Prostate gland (tissue), 2 donors: ENCODE results near the gene ACSF3. TPM values are rescaled to one million over a fixed set of nuclear protein-coding genes. Genes with fewer than 3 reads are reported as not detected.
"Not testable (repeated sequence)": the region's sequence is repeated elsewhere in the genome, so short reads cannot be mapped to it uniquely, and the experiment has no call there.

Experiments
- DNase-seq: peaks from one replicate; pipeline ENCODE4 v3.0.0-alpha.2; 2019; ENCODE audit warnings: low spot score
- H3K27ac ChIP-seq, 2 donors: fragments of 200-600 bp; sonication (generic); 2 replicates each; pipeline ENCODE4 v1.5.1; 2017 to 2019
- H3K27me3 ChIP-seq: fragments of 200-600 bp; sonication (generic); replicated peaks from 2 replicates; pipeline ENCODE4 v1.5.1; 2019; ENCODE audit not compliant: insufficient read depth
- H3K36me3 ChIP-seq, 2 donors: fragments of 200-600 bp; sonication (generic); 1 replicate in 1 of 2; 2 replicates in 1 of 2; pipeline versions ENCODE4 v1.5.1 to v1.8.1; 2017 to 2019
- H3K4me1 ChIP-seq: fragments of 200-600 bp; sonication (generic); replicated peaks from 2 replicates; pipeline ENCODE4 v1.5.1; 2019
- H3K4me3 ChIP-seq, 2 donors: fragments of 200-600 bp; sonication (generic); 2 replicates each; pipeline ENCODE4 v1.5.1; 2017 to 2019
- H3K9me3 ChIP-seq: fragments of 200-600 bp; sonication (generic); 2 replicates; pipeline ENCODE4 v1.5.1; 2017
- CTCF ChIP-seq, 4 experiments: fragments of 200-600 bp in 2 of 4; fragments of 450-650 bp in 2 of 4; sonication (generic) in 2 of 4; IDR thresholded peaks; 1 replicate in 3 of 4; 2 replicates in 1 of 4; pipeline ENCODE4 v1.5.1; 2016 to 2019; ENCODE audit warnings: antibody characterized with exemption in 4 of 4, mild to moderate bottlenecking in 2 of 4, moderate library complexity in 2 of 4
- POLR2A ChIP-seq: fragments of 450-650 bp; IDR thresholded peaks from one replicate; pipeline ENCODE4 v1.6.1; 2016; ENCODE audit warnings: antibody characterized with exemption, mild to moderate bottlenecking
- POLR2AphosphoS5 ChIP-seq: sonication (generic); formaldehyde crosslinking; IDR thresholded peaks from one replicate; pipeline ENCODE4 v1.6.1; 2017; ENCODE audit warnings: antibody characterized with exemption
- WGBS: methylation state at CpG from one replicate; pipeline ENCODE4 v1.1.5; 2018; 5-methylcytosine and 5-hydroxymethylcytosine counted together
- intact Hi-C: fragments of 100-400 bp; cut with DNase I; formaldehyde crosslinking; loops from one replicate; pipeline ENCODE4 v1.14.2; 2022
- total RNA-seq, 2 donors: library from RNA; depleted of rRNA; stranded (reverse); fragments of >200 nt; gene quantifications; one replicate each; pipeline ENCODE4 v1.1.0, GENCODE V29; 2016

The ACSF3 gene
- total RNA-seq, 2 donors from 2014 or later = 42.1 to 80.5 TPM

GRCh38 chr16:89184933-89185794, 91.5 kb downstream of the ACSF3 start:
- no peak for TF ChIP-seq POLR2A
- H3K4me1 ChIP-seq = no peaks in the 10 kb centered on the region
- intact Hi-C loops = no loop called here
- no peak overlapping the region for H3K27ac ChIP-seq
- no peaks in the 10 kb centered on the region for H3K9me3 ChIP-seq
- H3K27me3 ChIP-seq = no peaks in the 10 kb centered on the region
- DNase-seq = no peak
- H3K36me3 ChIP-seq = no peaks in the 10 kb centered on the region
- 67% methylated on average over 47 of the region's 48 CpGs for WGBS
- no peak overlapping the region for H3K4me3 ChIP-seq

GRCh38 chr16:89185887-89186592, 92.4 kb downstream of the ACSF3 start:
- H3K9me3 ChIP-seq, H3K4me3 ChIP-seq, H3K4me1 ChIP-seq, H3K36me3 ChIP-seq, H3K27ac ChIP-seq, H3K27me3 ChIP-seq, DNase-seq, intact Hi-C loops: not testable (repeated sequence)
- WGBS = 94% methylated on average over 30 of the region's 30 CpGs

- H3K4me3 ChIP-seq, H3K9me3 ChIP-seq, intact Hi-C loops, H3K36me3 ChIP-seq, H3K4me1 ChIP-seq, DNase-seq, H3K27me3 ChIP-seq, H3K27ac ChIP-seq: not testable (repeated sequence)
- 93% methylated on average over 20 of the region's 20 CpGs for WGBS
These were observed 93.0 kb downstream of the ACSF3 start for GRCh38 chr16:89186593-89187031.

- TF ChIP-seq POLR2A (no peak), POLR2AphosphoS5 (no peak), CTCF (IDR thresholded peaks at IDR 0.05) (no peak)
- DNase-seq = no peak
These were observed 93.5 kb downstream of the ACSF3 start for GRCh38 chr16:89187032-89187769.

GRCh38 chr16:89187770-89188392, 94.2 kb downstream of the ACSF3 start:
- no peak overlapping the region for H3K4me3 ChIP-seq
- H3K27me3 ChIP-seq = no peaks in the 10 kb centered on the region
- no peaks in the 10 kb centered on the region for H3K36me3 ChIP-seq
- DNase-seq = no peak
- H3K9me3 ChIP-seq = no peaks in the 10 kb centered on the region
- intact Hi-C loops = no loop called here
- H3K27ac ChIP-seq = no peak overlapping the region
- TF ChIP-seq POLR2A (no peak), CTCF (IDR thresholded peaks at IDR 0.05) (no peak), POLR2AphosphoS5 (no peak)
- no peaks in the 10 kb centered on the region for H3K4me1 ChIP-seq
- 31% methylated on average over 8 of the region's 19 CpGs for WGBS

More at GRCh38 chr16:89187032-89187769, 93.5 kb downstream of the ACSF3 start:
- Histone ChIP-seq H3K4me3 (no peak overlapping the region), H3K4me1 (no peaks in the 10 kb centered on the region), H3K9me3 (no peaks in the 10 kb centered on the region), H3K27ac (no peak overlapping the region), H3K27me3 (no peaks in the 10 kb centered on the region), H3K36me3 (no peaks in the 10 kb centered on the region)
- intact Hi-C loops = no loop called here
- WGBS = 60% methylated on average over 19 of the region's 19 CpGs

GRCh38 chr16:89188471-89189357, 95.1 kb downstream of the ACSF3 start:
- H3K9me3 ChIP-seq, intact Hi-C loops, H3K27ac ChIP-seq, H3K4me3 ChIP-seq, H3K36me3 ChIP-seq, H3K27me3 ChIP-seq, DNase-seq, H3K4me1 ChIP-seq: not testable (repeated sequence)
- 91% methylated on average over 16 of the region's 25 CpGs for WGBS
